HepG2 (cell line): ENCODE data around the gene VPS52. TPM values are rescaled to one million over a fixed set of nuclear protein-coding genes. Genes with fewer than 3 reads are reported as not detected.

Experiments
- MBD4 ChIP-seq: IDR thresholded peaks from 2 replicates; pipeline ENCODE4 v1.6.1; 2012; ENCODE audit warnings: low read length, inconsistent platforms, borderline replicate concordance
- TBX3 ChIP-seq: fragments of 450-650 bp; IDR thresholded peaks from 2 replicates; pipeline ENCODE4 v1.6.1; 2017; ENCODE audit warnings: antibody characterized with exemption, mild to moderate bottlenecking, inconsistent platforms, borderline replicate concordance
- ZFP41 ChIP-seq: sonication (generic); formaldehyde crosslinking; IDR thresholded peaks from 2 replicates; pipeline ENCODE4 v1.4.0; 2020; ENCODE audit warnings: mild to moderate bottlenecking, missing genetic modification reagents, borderline replicate concordance
- ZNF160 ChIP-seq: sonication (generic); formaldehyde crosslinking; IDR thresholded peaks from 2 replicates; pipeline ENCODE4 v1.8.0; 2022; ENCODE audit warnings: mild to moderate bottlenecking, inconsistent platforms, missing genetic modification reagents
- ZNF34 ChIP-seq: sonication (generic); formaldehyde crosslinking; IDR thresholded peaks from 2 replicates; pipeline ENCODE4 v1.4.0; 2020; ENCODE audit warnings: mild to moderate bottlenecking, missing genetic modification reagents, borderline replicate concordance
- ZZZ3 ChIP-seq: sonication (generic); formaldehyde crosslinking; IDR thresholded peaks from 2 replicates; pipeline ENCODE4 v1.4.0; 2020; ENCODE audit warnings: missing genetic modification reagents, mild to moderate bottlenecking, borderline replicate concordance
- polyA plus RNA-seq, 8 experiments: library from polyadenylated mRNA; depleted of rRNA in 3 of 8; stranded (reverse) in 7 of 8; unstranded in 1 of 8; fragments of >200 nt; fragmentation: Illumina TruSeq in 4 of 8; extraction: Trizol in 4 of 8; gene quantifications; 2 replicates each; pipeline versions ENCODE4 v1.2.1 to v1.2.3, GENCODE V29; 2011 to 2016; ENCODE audit warnings: low read depth in 4 of 8, missing spikeins in 1 of 8, mixed read lengths in 1 of 8; ENCODE audit not compliant: insufficient read depth in 1 of 8
- total RNA-seq, 5 experiments: library from RNA; depleted of rRNA; stranded (reverse); fragments of >200 nt; fragmentation: Illumina TruSeq; extraction: Trizol; gene quantifications; 2 replicates each; pipeline ENCODE4 v1.2.3, GENCODE V29; 2016; ENCODE audit warnings: low read depth in 1 of 5
- TF ChIP-seq, protein P1 (sequence below): sonication (generic); formaldehyde crosslinking; IDR thresholded peaks from 2 replicates; pipeline ENCODE4 v1.5.0; 2020; ENCODE audit warnings: missing genetic modification reagents
- TF ChIP-seq, protein P2 (sequence below): IDR thresholded peaks from 2 replicates; pipeline ENCODE4 v1.6.1; 2016; ENCODE audit warnings: missing genetic modification reagents, missing compliant biosample characterization
- TF ChIP-seq, protein P3 (sequence below): sonication (generic); formaldehyde crosslinking; IDR thresholded peaks from 2 replicates; pipeline ENCODE4 v1.4.0; 2020; ENCODE audit warnings: missing genetic modification reagents, borderline replicate concordance
- TF ChIP-seq, protein P4 (sequence below): sonication (generic); formaldehyde crosslinking; IDR thresholded peaks from 2 replicates; pipeline ENCODE4 v1.5.0; 2020; ENCODE audit warnings: mild to moderate bottlenecking, missing genetic modification reagents
- TF ChIP-seq, protein P5 (sequence below): sonication (generic); formaldehyde crosslinking; IDR thresholded peaks from 2 replicates; pipeline ENCODE4 v1.5.1; 2020; ENCODE audit warnings: mild to moderate bottlenecking, missing genetic modification reagents, moderate library complexity
- TF ChIP-seq, protein P6 (sequence below): sonication (generic); formaldehyde crosslinking; IDR thresholded peaks from 2 replicates; pipeline ENCODE4 v1.4.0; 2020; ENCODE audit warnings: mild to moderate bottlenecking, missing genetic modification reagents, borderline replicate concordance

Gene VPS52
- total and polyA plus RNA-seq, 2 of the 13 experiments (the other 11 are each of a cell fraction or from before 2014, with no cell fraction given), result 48.9 to 85.5 TPM

DNA sequence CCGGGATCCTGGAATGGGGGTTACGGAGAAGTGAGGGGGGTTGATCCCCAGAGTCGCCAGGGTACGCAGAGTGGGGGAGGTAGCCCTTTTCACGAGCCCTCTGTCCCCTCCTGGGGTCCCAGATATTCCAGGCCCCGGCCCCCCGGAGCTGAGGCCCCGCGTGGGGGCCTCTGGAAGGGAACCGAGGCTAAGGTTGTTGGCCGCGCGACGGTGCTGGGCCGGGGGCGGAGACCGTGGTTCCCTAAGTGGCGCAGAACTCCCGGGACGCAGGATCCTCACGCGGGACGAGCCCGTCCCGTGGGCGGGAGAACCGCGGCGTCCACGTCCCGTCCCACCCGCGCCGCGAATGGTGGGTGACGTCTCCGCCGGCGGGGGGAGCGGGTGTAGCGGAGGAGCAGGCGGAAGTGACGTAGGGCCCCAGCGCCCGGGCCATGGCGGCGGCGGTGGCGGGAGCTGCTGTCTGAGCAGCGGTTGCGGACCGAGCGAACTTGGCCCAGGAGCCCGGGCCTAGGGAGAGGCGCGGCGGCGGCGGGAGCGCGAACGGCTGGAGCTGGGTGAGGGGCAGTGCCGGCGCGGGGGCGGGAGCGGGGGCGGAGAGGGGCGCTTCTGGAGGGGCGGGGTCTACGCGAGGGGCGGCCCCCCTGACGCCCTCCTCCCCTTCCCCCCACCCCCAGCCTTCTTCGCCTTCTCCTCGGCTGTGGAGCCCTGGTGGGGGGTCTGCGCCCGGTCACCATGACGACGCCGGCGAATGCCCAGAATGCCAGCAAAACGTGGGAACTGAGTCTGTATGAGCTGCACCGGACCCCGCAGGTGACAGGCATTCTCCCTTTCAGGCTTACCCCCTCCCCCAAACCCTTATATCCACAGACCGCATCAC lies 63.3 kb downstream of the VPS52 start, which contains the start of gene RING1 (continued):
- TF ChIP-seq, protein P1, sequence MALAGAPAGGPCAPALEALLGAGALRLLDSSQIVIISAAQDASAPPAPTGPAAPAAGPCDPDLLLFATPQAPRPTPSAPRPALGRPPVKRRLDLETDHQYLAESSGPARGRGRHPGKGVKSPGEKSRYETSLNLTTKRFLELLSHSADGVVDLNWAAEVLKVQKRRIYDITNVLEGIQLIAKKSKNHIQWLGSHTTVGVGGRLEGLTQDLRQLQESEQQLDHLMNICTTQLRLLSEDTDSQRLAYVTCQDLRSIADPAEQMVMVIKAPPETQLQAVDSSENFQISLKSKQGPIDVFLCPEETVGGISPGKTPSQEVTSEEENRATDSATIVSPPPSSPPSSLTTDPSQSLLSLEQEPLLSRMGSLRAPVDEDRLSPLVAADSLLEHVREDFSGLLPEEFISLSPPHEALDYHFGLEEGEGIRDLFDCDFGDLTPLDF (CRISPR knock-in tag), result peak; percentile 81
- no peak; the same call in 1 of the 2 replicates for TF ChIP-seq ZZZ3 (CRISPR knock-in tag)
- peak; percentile 75; the same call in 1 of the 2 replicates for TF ChIP-seq ZFP41 (CRISPR knock-in tag)
- no peak for TF ChIP-seq MBD4
- TF ChIP-seq, protein P2, sequence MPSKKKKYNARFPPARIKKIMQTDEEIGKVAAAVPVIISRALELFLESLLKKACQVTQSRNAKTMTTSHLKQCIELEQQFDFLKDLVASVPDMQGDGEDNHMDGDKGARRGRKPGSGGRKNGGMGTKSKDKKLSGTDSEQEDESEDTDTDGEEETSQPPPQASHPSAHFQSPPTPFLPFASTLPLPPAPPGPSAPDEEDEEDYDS (CRISPR knock-in tag), result peak; percentile 83
- TF ChIP-seq ZNF160 (CRISPR knock-in tag), result peak; percentile 80; the same call in 1 of the 2 replicates
- TF ChIP-seq, protein P3, sequence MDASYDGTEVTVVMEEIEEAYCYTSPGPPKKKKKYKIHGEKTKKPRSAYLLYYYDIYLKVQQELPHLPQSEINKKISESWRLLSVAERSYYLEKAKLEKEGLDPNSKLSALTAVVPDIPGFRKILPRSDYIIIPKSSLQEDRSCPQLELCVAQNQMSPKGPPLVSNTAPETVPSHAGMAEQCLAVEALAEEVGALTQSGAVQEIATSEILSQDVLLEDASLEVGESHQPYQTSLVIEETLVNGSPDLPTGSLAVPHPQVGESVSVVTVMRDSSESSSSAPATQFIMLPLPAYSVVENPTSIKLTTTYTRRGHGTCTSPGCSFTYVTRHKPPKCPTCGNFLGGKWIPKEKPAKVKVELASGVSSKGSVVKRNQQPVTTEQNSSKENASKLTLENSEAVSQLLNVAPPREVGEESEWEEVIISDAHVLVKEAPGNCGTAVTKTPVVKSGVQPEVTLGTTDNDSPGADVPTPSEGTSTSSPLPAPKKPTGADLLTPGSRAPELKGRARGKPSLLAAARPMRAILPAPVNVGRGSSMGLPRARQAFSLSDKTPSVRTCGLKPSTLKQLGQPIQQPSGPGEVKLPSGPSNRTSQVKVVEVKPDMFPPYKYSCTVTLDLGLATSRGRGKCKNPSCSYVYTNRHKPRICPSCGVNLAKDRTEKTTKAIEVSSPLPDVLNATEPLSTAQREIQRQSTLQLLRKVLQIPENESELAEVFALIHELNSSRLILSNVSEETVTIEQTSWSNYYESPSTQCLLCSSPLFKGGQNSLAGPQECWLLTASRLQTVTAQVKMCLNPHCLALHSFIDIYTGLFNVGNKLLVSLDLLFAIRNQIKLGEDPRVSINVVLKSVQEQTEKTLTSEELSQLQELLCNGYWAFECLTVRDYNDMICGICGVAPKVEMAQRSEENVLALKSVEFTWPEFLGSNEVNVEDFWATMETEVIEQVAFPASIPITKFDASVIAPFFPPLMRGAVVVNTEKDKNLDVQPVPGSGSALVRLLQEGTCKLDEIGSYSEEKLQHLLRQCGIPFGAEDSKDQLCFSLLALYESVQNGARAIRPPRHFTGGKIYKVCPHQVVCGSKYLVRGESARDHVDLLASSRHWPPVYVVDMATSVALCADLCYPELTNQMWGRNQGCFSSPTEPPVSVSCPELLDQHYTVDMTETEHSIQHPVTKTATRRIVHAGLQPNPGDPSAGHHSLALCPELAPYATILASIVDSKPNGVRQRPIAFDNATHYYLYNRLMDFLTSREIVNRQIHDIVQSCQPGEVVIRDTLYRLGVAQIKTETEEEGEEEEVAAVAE (CRISPR knock-in tag), result peak; percentile 65; the same call in 1 of the 2 replicates
- TF ChIP-seq, protein P4, sequence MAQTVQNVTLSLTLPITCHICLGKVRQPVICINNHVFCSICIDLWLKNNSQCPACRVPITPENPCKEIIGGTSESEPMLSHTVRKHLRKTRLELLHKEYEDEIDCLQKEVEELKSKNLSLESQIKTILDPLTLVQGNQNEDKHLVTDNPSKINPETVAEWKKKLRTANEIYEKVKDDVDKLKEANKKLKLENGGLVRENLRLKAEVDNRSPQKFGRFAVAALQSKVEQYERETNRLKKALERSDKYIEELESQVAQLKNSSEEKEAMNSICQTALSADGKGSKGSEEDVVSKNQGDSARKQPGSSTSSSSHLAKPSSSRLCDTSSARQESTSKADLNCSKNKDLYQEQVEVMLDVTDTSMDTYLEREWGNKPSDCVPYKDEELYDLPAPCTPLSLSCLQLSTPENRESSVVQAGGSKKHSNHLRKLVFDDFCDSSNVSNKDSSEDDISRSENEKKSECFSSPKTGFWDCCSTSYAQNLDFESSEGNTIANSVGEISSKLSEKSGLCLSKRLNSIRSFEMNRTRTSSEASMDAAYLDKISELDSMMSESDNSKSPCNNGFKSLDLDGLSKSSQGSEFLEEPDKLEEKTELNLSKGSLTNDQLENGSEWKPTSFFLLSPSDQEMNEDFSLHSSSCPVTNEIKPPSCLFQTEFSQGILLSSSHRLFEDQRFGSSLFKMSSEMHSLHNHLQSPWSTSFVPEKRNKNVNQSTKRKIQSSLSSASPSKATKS (CRISPR knock-in tag), result no peak
- TF ChIP-seq, protein P5, sequence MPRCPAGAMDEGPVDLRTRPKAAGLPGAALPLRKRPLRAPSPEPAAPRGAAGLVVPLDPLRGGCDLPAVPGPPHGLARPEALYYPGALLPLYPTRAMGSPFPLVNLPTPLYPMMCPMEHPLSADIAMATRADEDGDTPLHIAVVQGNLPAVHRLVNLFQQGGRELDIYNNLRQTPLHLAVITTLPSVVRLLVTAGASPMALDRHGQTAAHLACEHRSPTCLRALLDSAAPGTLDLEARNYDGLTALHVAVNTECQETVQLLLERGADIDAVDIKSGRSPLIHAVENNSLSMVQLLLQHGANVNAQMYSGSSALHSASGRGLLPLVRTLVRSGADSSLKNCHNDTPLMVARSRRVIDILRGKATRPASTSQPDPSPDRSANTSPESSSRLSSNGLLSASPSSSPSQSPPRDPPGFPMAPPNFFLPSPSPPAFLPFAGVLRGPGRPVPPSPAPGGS (CRISPR knock-in tag), result no peak
- TF ChIP-seq ZNF34 (CRISPR knock-in tag), result no peak
- TF ChIP-seq, protein P6, sequence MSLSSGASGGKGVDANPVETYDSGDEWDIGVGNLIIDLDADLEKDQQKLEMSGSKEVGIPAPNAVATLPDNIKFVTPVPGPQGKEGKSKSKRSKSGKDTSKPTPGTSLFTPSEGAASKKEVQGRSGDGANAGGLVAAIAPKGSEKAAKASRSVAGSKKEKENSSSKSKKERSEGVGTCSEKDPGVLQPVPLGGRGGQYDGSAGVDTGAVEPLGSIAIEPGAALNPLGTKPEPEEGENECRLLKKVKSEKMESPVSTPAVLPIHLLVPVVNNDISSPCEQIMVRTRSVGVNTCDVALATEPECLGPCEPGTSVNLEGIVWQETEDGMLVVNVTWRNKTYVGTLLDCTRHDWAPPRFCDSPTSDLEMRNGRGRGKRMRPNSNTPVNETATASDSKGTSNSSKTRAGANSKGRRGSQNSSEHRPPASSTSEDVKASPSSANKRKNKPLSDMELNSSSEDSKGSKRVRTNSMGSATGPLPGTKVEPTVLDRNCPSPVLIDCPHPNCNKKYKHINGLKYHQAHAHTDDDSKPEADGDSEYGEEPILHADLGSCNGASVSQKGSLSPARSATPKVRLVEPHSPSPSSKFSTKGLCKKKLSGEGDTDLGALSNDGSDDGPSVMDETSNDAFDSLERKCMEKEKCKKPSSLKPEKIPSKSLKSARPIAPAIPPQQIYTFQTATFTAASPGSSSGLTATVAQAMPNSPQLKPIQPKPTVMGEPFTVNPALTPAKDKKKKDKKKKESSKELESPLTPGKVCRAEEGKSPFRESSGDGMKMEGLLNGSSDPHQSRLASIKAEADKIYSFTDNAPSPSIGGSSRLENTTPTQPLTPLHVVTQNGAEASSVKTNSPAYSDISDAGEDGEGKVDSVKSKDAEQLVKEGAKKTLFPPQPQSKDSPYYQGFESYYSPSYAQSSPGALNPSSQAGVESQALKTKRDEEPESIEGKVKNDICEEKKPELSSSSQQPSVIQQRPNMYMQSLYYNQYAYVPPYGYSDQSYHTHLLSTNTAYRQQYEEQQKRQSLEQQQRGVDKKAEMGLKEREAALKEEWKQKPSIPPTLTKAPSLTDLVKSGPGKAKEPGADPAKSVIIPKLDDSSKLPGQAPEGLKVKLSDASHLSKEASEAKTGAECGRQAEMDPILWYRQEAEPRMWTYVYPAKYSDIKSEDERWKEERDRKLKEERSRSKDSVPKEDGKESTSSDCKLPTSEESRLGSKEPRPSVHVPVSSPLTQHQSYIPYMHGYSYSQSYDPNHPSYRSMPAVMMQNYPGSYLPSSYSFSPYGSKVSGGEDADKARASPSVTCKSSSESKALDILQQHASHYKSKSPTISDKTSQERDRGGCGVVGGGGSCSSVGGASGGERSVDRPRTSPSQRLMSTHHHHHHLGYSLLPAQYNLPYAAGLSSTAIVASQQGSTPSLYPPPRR, result peak; percentile 39; the same call in 1 of the 2 replicates
- TF ChIP-seq TBX3, result no peak
